ENCODE measurements around the gene SP140. TPM values are rescaled to one million over a fixed set of nuclear protein-coding genes. Genes with fewer than 3 reads are reported as not detected.
"Not testable (repeated sequence)": the region's sequence is repeated elsewhere in the genome, so short reads cannot be mapped to it uniquely, and the experiment has no call there.

The SP140 gene
- total RNA-seq, 1 experiment from 2014 or later: 0.32 TPM

DNA sequence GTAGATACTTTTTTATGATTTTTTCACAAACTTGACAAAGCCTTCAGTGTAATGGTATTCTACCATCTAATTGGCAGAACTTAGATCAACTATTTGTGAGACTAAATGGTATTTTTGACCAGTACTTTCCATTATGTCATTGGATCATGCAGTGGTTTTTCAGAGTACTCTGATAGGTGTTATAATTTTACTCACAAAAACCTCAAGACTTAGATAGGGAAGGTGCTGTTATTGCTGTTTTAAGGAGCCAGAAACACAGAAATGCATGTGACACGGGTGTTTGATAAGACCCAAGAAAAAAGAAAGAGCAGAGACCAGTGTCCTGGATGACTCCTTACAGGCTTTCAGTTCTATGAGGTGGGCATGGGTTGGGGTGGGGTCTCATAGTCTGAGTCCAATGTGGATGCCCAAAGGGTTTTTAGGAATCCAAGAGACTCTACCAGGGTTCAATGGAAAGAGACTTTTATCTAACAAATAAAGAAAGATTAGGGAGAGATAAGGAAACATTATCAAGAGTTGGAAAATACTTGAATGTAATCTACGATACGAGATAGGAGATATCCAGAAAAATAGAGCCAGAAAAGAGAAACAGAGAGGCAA lies 31.3 kb downstream of the SP140 start:
- Histone ChIP-seq H3K9me3 (ENCODE audit: low read depth, low read length, poor library complexity, severe bottlenecking) (no peaks in the 10 kb centered on the region), H3K36me3 (ENCODE audit: insufficient read depth, low read length, poor library complexity, severe bottlenecking) (no peaks in the 10 kb centered on the region), H3K27me3 (replicated peaks; ENCODE audit: insufficient read depth, low read depth, low read length, poor library complexity) (peaks cover 8% of the 10 kb centered on the region), H3K27ac (ENCODE audit: low read depth, low read length, poor library complexity, severe bottlenecking) (no peak overlapping the region), H3K4me1 (ENCODE audit: insufficient read depth, low read length, poor library complexity, severe bottlenecking) (no peaks in the 10 kb centered on the region), H3K4me3 (ENCODE audit: low read depth, low read length, poor library complexity, severe bottlenecking) (no peak overlapping the region)
- CTCF ChIA-PET: no interaction called here
- POLR2A ChIA-PET (ENCODE audit: low non-redundant PET): no interaction called here
- no peak for TF ChIP-seq EZH2 (IDR thresholded peaks at IDR 0.05; ENCODE audit: borderline replicate concordance, low read depth, low read length, poor library complexity, severe bottlenecking)
- TF ChIP-seq, protein P1, sequence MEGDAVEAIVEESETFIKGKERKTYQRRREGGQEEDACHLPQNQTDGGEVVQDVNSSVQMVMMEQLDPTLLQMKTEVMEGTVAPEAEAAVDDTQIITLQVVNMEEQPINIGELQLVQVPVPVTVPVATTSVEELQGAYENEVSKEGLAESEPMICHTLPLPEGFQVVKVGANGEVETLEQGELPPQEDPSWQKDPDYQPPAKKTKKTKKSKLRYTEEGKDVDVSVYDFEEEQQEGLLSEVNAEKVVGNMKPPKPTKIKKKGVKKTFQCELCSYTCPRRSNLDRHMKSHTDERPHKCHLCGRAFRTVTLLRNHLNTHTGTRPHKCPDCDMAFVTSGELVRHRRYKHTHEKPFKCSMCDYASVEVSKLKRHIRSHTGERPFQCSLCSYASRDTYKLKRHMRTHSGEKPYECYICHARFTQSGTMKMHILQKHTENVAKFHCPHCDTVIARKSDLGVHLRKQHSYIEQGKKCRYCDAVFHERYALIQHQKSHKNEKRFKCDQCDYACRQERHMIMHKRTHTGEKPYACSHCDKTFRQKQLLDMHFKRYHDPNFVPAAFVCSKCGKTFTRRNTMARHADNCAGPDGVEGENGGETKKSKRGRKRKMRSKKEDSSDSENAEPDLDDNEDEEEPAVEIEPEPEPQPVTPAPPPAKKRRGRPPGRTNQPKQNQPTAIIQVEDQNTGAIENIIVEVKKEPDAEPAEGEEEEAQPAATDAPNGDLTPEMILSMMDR (conservative IDR thresholded peaks at IDR 0.05; ENCODE audit: low read depth, low read length): no peak
- intact Hi-C loops (cut with micrococcal nuclease; ENCODE audit: unreplicated experiment): no loop called here
- no peak for DNase-seq (ENCODE audit: low spot score)
- no TSS peak for BruUV-seq (replicated peaks)

DNA sequence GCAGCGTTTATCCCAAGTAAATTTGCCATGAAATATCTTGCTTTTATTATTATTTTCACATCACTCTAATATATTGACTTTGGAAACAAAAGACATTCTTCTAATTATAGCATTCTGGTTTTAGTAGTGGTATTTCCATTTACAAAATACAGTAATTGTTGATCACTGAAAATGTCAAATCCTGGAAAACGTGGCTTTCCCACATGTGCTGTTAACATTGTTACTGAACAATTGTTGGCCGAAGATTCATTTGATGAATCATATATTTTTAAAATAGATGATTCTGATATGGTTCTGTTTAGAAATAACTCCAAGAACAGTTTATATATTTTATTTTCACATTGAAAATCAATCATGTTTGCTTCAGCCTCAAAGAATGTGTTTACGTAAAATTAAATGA lies 32.9 kb downstream of the SP140 start:
- Histone ChIP-seq H3K27ac (ENCODE audit: low read depth, low read length, poor library complexity, severe bottlenecking) (no peak overlapping the region), H3K4me1 (ENCODE audit: insufficient read depth, low read length, poor library complexity, severe bottlenecking) (no peaks in the 10 kb centered on the region), H3K36me3 (ENCODE audit: insufficient read depth, low read length, poor library complexity, severe bottlenecking) (no peaks in the 10 kb centered on the region), H3K4me3 (ENCODE audit: low read depth, low read length, poor library complexity, severe bottlenecking) (no peak overlapping the region), H3K9me3 (ENCODE audit: low read depth, low read length, poor library complexity, severe bottlenecking) (no peaks in the 10 kb centered on the region), H3K27me3 (replicated peaks; ENCODE audit: insufficient read depth, low read depth, low read length, poor library complexity) (peaks cover 4% of the 10 kb centered on the region)
- intact Hi-C loops (cut with micrococcal nuclease; ENCODE audit: unreplicated experiment): no loop called here
- TF ChIP-seq, protein P1 (conservative IDR thresholded peaks at IDR 0.05; ENCODE audit: low read depth, low read length): no peak
- POLR2A ChIA-PET (ENCODE audit: low non-redundant PET): no interaction called here
- BruUV-seq (replicated peaks): no TSS peak
- no peak for DNase-seq (ENCODE audit: low spot score)
- CTCF ChIA-PET: no interaction called here

- CTCF ChIA-PET: no interaction called here
- Histone ChIP-seq H3K4me3 (ENCODE audit: low read depth, low read length, poor library complexity, severe bottlenecking) (no peak overlapping the region), H3K36me3 (ENCODE audit: insufficient read depth, low read length, poor library complexity, severe bottlenecking) (no peaks in the 10 kb centered on the region), H3K27me3 (replicated peaks; ENCODE audit: insufficient read depth, low read depth, low read length, poor library complexity) (no peaks in the 10 kb centered on the region), H3K4me1 (ENCODE audit: insufficient read depth, low read length, poor library complexity, severe bottlenecking) (no peaks in the 10 kb centered on the region), H3K9me3 (ENCODE audit: low read depth, low read length, poor library complexity, severe bottlenecking) (no peaks in the 10 kb centered on the region), H3K27ac (ENCODE audit: low read depth, low read length, poor library complexity, severe bottlenecking) (no peak overlapping the region)
- intact Hi-C loops (cut with micrococcal nuclease; ENCODE audit: unreplicated experiment): no loop called here
- POLR2A ChIA-PET (ENCODE audit: low non-redundant PET): no interaction called here
- TF ChIP-seq, protein P1 (conservative IDR thresholded peaks at IDR 0.05; ENCODE audit: low read depth, low read length): no peak
- DNase-seq (ENCODE audit: low spot score): no peak
- no TSS peak for BruUV-seq (replicated peaks)
These were observed 36.7 kb downstream of the SP140 start for GRCh38 chr2:230262246-230262645.

DNA sequence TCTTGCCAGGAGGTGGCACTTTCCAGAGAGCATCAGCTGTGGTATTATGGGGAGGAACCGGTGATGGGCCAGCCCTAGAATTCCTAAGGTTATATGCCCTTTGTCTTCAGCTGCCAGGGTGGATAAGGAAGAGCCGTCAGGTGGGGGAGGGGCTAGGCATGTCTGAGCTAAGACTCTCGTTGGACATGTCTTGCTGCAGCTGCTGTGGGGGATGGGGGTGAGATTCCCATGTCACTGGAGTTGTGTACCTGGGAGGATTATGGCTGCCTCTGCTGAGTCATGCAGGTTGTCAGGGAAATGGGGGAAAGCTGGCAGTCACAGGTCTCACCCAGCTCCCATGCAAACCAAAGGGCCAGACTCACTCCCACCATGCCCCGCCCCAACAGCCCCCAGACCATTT lies 39.4 kb downstream of the SP140 start:
- H3K4me3 ChIP-seq (ENCODE audit: low read depth, low read length, poor library complexity, severe bottlenecking); H3K4me1 ChIP-seq (ENCODE audit: insufficient read depth, low read length, poor library complexity, severe bottlenecking); BruUV-seq (replicated peaks); H3K9me3 ChIP-seq (ENCODE audit: low read depth, low read length, poor library complexity, severe bottlenecking); POLR2A ChIA-PET (ENCODE audit: low non-redundant PET); DNase-seq (ENCODE audit: low spot score); H3K36me3 ChIP-seq (ENCODE audit: insufficient read depth, low read length, poor library complexity, severe bottlenecking); H3K27ac ChIP-seq (ENCODE audit: low read depth, low read length, poor library complexity, severe bottlenecking); intact Hi-C loops (cut with micrococcal nuclease; ENCODE audit: unreplicated experiment); H3K27me3 ChIP-seq (replicated peaks; ENCODE audit: insufficient read depth, low read depth, low read length, poor library complexity): not testable (repeated sequence)
- CTCF ChIA-PET: interaction anchor here (0.6 kb wide), 2 partner anchors 105 to 577 kb away, joined by 3 to 4 read pairs; no protein-coding TSS in a partner anchor
